GM19395 (cell line): ENCODE data around the gene PLEKHH2.
A peak's percentile ranks its signal among the peaks of the same experiment; 100 is the strongest.
"Not testable (repeated sequence)": the region's sequence is repeated elsewhere in the genome, so short reads cannot be mapped to it uniquely, and the experiment has no call there.

Experiments used
- ATAC-seq: cut with Tn5 transposase; IDR thresholded peaks from one replicate; pipeline ENCODE4 v1.9.1; 2021; ENCODE audit warnings: mild to moderate bottlenecking, moderate library complexity; ENCODE audit not compliant: unreplicated experiment

The PLEKHH2 gene

DNA sequence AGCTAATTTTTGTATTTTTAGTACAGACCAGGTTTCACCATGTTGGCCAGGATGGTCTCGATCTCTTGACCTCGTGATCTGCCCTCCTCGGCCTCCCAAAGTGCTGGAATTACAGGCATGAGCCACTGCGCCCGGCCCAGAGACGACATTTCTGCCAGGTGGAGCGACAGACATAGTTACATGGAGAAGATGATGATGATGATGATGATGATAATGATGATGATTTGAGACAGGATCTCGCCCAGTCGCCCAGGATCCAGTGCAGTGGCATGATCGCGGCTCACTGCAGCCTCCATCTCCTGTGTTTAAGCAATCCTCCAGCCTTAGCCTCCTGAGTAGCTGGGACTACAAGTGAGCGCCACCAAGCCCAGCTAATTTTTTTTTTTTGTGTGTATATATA lies 907 bp upstream of the PLEKHH2 start:
- not testable (repeated sequence) for ATAC-seq

DNA sequence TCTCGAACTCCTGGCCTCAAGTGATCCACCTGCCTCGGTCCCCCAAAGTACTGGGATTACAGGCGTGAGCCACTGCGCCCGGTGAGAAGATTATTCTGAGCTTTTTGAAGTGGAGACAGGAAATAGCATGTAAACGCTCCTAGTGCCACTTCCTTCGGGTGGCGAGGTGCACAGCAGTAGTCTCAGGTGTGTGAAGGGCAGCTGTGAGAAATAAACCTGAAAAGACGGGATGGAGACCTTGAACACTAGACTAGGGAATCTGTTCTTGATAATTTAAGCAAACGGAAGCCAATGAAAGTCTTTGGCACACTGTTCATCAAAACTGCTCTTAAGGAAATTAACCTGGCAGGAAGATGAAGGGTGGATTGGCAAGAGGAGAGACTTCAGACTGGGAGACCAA lies 439 bp upstream of the PLEKHH2 start:
- peak; percentile 19 for ATAC-seq

DNA sequence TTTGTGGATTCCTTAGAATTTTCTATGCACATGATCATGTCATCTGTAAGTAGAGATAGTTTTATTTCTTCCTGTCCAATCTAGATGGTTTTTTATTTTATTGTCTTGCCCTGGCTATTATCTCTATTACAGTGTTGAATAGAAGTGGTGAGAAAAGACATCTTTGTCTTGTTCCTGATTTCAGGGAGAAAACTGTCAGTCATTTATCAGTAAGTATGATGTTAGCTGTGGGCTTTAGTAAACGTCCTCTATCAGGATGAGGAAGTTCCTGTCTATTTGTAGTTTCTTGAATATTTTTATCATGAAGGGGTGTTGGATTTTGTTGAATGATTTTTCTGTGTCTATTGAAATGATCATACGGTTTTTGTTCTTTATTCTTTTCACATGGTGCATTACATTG lies 5.3 kb downstream of the PLEKHH2 start:
- no peak for ATAC-seq

DNA sequence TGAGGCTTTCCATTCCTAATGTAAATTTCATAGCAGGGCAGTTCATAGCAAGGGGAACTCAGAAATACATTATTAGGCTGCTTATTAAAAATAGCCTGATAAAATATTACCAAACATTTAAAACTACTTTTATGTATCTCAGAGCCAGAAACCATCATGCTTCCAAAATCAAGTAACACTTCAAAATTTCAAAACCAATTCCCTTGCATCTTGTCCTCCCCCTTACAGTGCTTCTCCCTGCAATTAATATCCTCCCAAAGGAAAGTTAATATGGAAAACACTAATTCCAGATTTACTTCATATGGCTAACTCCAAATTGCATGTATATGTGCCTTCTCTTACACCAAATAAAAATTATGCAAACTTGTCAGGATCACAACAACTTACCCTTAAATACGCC lies 6.6 kb downstream of the PLEKHH2 start:
- ATAC-seq = no peak

DNA sequence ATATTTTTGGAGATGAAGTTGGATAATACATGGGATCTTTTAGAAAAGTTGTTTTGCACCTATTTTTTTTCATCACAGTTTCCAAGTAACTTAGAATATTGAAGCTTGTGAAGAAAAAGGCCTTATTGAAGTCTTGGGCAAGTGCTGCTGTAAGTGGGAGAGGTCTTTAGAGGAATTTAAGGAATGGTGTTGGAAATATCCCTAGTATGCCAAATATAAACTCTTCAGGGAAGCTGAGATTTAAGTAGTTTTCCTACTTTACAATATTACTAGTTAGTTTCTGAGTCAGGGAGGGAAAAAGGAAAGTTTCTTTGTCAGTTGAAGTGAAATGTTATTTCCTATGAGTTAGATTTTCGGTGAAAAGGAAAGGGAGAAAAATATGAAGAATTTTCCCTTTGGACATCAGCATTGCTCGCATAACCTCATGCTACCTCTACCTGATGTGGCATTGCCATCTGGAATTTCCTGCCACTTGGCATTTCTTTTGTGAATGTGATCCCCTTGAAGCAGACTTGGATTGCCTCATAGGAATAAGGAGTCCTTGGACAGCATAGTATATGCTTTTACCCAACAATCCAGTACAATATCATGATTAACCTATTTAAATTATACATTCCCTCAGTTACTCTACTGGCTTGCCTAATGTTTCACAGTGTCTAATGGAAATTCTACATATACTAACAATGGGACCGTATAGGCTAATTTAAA lies 12.1 kb downstream of the PLEKHH2 start:
- ATAC-seq = no peak

DNA sequence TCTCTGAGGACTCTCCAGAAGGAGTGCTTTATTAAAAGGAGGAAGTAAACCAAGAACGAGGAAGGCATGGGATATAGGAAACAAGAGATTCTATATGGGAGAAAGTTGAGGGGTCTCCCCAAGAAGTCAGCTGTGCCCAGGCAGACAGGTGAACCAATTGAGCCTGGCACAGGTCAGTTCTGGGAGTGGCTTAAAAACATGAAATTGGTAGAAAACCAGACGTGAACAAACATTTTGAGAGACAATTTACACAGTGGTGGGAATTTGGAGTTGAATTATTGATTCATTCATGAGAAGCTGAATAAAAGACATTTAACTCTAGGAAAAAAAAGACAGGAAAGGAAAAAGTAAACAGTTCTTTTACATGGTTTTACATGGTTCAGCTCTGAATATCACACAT lies 16.4 kb downstream of the PLEKHH2 start:
- no peak for ATAC-seq

DNA sequence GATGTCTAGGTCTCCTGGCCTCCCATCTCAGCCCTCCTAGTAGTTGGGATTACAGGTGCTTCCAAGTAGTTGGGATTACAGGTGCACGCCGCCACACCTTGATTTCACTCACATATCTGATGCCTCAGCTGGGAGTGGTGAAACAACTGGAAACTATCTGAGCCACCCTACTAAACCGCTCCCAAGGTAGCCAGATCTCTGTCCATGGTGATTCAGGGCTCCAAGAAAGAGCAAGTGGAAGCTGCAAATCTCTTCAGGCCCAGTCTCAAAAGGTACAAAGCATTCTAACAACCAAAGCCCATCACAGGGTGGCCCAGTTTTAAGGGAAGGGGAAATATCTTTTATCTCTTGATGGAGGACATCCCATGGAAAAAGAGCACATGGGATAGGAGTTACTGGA lies 20.2 kb downstream of the PLEKHH2 start:
- no peak for ATAC-seq

DNA sequence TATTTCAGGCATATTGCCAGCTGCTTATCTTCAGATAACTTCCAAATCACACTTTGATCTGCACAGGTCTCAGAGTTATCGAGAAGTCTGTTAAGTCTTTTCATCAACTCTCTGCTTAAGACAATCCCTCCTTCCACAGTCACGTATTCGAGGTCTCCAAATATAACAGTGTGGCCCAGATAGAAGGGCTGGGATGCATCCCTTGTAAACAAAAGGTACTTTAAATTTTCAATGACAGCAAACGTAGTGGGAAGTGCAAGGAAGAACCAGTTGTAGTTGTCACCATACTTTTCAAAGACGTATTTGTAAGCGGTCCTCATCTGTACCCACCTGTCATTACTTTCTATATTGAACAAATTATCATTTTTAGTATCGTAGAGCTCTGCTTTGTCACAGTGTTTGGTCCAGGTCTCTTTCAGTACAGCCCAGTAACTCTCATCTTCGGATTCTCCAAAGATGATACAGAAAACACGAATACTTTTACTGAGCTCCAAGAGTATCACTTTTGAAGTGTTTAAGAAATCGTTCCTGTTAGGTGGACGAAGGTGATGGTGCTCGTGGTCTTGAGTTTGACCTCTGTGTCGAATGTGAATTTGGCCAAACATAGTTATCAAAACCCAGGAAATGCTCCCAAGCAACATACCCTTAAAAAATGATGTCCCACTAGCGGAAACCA lies 38.7 kb downstream of the PLEKHH2 start:
- ATAC-seq = no peak

DNA sequence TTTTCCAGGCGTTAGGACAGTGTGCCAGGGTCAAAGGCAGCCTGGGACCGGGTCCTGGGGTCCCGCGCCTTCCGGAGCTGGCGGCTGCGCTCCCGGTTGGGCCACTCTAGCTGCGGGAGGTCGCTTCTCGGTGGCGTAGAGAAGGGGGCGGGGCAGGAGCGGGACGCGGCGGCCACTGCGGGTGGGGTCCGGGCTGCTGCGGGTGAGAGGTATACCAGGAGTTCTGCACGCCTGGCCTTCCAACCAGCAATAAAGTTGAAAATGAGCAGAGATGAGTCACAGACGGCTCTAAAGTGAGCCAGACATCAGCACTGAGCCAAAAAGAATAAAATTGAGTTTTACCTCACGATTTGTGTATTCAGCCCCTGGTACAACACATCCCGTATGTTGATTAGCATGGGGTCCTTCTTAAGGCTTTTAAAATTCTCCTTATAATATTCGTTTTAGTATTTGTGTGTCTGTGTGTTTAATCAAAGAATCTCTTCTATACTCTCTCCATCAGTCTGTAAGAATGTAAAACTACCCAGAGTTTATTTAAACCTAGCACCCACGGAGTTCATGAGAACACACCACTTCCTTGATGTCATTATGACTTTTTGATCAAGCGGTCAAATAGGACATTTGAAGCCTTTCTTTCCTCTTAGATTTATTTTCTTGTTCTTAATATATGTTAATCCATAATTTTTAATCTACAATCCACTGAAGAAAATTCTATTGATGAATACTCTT lies 39.4 kb downstream of the PLEKHH2 start, which contains the start of gene C1GALT1C1L:
Gene C1GALT1C1L (minus strand): TSS at position 108 of the 729 bp plus-strand sequence. CDS start 107 bp downstream, at position 1.
- no peak for ATAC-seq

DNA sequence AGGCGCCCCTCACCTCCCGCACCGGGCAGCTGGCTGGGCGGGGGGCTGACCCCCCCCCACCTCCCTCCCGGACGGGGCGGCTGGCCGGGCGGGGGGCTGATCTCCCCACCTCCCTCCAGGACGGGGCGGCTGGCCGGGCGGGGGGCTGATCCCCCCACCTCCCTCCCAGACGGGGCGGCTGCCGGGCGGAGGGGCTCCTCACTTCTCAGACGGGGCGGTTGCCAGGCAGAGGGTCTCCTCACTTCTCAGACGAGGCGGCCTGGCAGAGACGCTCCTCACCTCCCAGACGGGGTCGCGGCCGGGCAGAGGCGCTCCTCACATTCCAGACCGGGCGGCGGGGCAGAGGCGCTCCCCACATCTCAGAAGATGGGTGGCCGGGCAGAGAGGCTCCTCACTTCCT lies 40.7 kb downstream of the PLEKHH2 start:
- not testable (repeated sequence) for ATAC-seq

DNA sequence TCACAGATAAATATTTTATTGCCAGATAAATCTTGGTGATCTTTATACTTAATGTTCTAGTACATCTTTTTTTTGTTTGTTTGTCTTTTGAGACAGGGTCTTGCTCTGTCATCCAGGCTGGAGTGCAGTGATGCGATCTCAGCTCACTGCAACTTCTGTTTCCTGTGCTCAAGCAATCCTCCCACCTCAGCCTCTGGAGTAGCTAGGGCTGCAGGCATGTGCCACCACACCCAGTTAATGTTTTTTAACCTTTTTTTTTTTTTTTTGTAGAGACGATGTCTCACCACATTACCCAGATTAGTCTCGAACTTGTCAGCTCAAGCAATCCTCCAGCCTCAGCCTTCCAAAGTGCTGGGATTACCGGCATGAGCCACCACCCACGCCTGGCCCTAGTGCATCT lies 48.3 kb downstream of the PLEKHH2 start:
- ATAC-seq = no peak

DNA sequence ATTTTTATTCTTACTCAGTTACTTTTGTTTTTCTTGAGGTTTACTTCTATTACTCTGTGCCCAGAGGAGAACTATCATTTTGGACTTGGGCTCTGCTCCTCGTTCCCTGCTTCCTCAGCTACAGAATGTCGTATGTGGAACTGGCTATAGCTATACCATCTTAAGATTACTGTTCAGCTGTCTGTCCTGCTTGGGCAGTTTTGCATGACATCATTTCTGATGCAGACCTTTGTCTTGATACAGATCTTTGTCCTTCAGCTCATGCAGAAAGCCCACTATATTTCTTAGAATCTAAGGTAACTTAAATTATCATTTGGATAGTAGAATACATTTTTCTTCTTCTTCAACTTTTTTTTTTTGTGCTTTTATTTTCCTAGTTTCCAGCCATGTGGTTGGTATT lies 52.9 kb downstream of the PLEKHH2 start:
- no peak for ATAC-seq

DNA sequence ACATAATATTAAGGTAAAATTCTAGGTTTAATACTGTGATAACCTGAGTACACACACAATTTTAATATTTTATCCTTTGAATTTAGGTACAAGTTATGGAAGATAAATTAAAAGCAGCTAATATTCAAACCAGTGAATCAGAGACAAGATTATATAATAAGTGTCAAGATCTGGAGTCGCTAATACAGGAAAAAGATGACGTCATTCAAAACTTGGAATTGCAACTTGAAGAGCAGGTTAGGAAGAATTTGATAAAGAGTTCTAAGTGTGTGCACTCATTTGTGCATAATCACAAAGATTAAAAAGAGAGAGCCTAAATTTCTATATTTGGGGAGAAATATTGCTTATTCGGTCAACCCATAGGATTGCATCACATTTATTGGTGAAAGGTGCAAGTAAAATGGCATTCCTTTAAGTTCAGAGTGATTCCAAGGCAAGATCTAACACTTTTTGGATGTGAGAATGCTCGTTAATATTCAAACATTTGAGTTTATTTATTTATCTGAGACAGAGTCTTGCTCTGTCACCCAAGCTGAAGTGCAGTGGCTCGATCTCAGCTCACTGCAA lies 55.5 kb downstream of the PLEKHH2 start:
- ATAC-seq = no peak

DNA sequence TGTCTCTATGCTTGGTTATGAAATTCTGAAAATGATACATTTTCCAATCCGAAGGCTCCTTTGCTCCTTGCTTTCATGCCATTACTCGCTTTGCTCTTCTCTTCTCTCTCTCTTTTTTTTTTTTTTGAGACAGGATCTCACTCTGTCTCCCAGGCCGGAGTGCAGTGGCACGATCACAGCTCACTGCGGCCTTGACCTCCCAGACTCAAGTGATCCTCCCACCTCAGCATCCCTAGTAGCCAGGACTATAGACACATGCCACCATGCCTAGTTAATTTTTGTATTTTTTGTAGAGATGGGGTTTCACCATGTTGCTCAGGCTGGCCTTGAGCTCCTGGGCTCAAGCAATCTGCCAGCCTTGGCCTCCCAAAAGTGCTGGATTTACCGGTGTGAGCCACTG lies 61.1 kb downstream of the PLEKHH2 start:
- not testable (repeated sequence) for ATAC-seq

DNA sequence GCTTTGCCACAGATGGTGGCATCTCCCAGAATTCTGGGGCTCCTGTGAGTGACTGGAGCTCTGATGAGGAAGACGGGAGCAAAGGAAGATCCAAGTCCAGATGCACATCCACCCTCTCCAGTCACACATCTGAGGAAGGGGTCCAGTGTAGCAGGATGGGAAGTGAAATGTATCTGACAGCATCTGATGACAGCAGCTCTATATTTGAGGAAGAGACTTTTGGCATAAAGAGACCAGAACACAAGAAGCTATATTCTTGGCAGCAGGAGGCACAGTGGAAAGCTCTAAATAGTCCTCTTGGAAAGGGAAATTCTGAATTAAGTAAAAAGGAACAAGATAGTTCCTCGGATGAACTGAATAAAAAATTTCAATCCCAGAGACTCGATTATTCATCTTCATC lies 62.7 kb downstream of the PLEKHH2 start:
- no peak for ATAC-seq

DNA sequence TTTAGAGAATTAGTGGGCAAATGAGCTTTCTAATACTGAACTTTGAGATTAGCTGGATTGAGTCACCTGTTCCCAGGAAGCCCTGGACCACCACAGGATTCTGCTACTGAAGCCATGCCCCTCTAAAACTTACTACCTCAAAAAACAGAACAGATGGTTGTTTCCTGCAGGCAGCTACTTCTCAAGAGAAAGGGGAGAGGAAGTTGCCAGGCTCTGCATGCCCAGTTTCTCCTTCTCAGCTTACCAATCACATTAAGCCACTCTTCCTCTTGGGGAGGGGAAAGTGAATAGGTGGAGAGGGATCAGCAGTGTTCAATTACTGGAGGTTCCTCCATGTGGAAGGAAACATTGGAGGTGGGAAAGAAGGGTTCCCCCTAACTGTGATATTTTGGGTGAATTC lies 64.1 kb downstream of the PLEKHH2 start:
- no peak for ATAC-seq

DNA sequence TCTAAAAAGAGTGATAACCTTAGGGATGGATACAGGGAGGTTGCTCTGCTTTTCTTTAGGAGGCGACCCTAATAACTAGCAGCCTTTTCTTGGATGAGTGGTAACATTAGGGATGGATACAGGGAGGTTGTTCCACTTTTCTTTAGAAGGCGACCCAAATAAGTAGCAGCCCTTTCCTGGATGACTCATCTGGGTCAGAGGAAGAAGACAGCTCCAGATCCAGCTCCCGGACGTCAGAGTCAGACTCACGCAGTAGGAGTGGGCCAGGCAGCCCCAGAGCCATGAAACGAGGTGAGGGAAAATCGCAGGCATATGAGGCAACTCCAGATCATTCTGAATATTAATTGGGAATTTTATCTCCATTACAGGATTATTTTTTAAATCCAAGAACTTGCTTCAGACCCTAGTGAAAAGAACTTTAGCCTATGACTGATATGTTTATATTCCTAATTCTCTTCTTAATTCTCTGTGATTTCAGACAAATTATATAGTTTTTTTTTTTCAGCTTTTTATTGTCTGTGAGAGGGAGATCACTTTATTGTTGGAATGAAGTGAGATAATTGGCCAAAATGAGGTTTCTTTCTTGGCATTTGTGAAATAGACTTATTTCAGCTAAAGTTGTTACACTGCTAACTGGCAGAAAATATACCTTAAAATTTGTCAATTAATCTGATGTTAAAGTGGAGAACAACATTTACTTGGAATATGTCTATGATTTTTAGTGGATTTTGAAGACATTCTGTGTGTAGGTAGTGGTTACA lies 70.4 kb downstream of the PLEKHH2 start:
- no peak for ATAC-seq

DNA sequence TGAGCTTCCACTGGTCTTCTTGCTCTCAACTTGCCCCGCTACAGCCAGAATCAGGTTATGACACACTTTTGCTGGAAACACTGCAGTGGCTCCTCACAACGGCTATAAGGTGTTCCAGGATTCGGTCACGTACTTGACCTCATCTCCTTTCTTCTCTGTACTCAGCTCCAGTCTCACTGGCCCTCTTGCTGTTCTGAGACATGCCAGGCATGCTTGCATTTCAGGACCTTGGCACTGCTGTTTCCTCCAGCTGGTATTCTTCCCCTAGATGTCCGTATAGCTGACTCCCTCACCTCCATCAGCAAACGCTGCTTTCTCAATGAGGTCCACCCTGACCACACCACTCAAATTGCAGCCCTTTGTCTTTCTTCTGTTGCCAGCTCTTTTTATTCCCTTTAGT lies 71.1 kb downstream of the PLEKHH2 start:
- no peak for ATAC-seq

DNA sequence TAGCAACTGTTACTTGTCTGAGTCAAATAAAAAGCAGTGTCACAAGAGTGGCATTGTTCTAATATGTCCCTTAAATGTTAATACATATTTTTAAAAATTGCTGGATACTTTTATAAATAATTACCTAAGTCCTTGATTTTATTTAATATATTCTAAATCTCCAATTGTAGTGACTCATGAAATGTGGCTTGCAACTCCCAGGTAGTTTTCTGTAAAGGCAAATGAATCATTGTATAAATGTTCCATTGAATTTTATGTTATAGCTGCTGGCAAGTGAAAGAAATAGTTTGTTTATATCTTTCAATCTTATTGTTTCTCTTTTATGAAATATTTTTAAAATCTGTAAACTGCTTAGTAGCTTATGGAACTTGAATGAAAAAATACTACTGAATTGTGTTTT lies 71.8 kb downstream of the PLEKHH2 start:
- no peak for ATAC-seq

DNA sequence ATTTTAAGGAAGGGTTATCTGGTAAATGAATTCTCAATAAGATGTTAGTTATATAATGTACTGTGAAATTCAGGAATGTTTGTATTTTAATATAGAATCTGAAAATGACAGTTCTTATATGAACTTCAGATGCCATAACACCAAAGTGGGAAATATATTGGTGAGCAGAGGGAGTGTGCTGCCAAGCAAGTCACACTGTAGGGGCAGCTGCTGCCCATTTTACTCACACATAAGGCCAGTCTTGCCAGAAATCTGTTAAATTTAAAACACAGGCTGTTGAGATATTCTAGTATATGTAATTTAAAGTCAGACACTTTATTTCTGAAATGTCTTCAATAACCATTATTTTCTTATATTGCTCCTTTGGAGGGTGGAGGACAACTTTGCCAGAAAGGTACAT lies 73.8 kb downstream of the PLEKHH2 start:
- no peak for ATAC-seq

DNA sequence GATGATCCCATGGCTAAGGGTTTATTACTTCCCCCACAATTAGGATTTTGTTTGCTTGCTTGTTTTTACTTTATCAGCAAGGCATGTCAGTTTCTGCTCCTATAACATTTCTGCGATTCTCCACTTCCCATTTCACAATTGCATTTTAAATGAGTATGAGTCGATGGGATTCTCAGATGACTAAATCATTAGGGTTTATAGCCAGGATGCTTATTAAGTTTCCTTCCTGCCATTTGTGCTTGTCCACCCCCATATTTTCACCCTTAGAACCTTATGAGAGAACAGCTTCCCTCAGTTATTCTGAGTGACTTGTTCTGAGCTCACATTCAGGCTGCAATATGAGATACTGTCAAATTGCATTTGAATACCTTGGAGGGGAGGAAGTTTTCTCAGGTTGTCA lies 77.1 kb downstream of the PLEKHH2 start:
- no peak for ATAC-seq
